Smooth muscle cell (in vitro differentiated cells): ENCODE results near the gene ZBED4. TPM values are rescaled to one million over a fixed set of nuclear protein-coding genes. Genes with fewer than 3 reads are reported as not detected.

Source experiments
- DNase-seq: peaks from one replicate; lab custom pipeline; 2025; ENCODE audit not compliant: unreplicated experiment; lab: John Stamatoyannopoulos, UW
- H2AFZ ChIP-seq: fragments of 200-600 bp; sonication (generic); 2 replicates; pipeline ENCODE4 v1.6.0; 2016; ENCODE audit warnings: antibody characterized with exemption, low read depth, mild to moderate bottlenecking
- H3F3A ChIP-seq: fragments of 200-600 bp; sonication (generic); 2 replicates; pipeline ENCODE4 v1.6.0; 2017; ENCODE audit warnings: antibody characterized with exemption, low read depth
- H3K27ac ChIP-seq: fragments of 200-600 bp; sonication (generic); 2 replicates; pipeline ENCODE4 v1.5.1; 2016; ENCODE audit warnings: low read depth, mild to moderate bottlenecking
- H3K27me3 ChIP-seq: fragments of 200-600 bp; sonication (generic); 2 replicates; pipeline ENCODE4 v1.6.1; 2016; ENCODE audit warnings: low read depth, mild to moderate bottlenecking
- H3K36me3 ChIP-seq: fragments of 200-600 bp; sonication (generic); 2 replicates; pipeline ENCODE4 v1.5.1; 2016; ENCODE audit warnings: low read depth
- H3K4me1 ChIP-seq: fragments of 200-600 bp; sonication (generic); 2 replicates; pipeline ENCODE4 v1.5.1; 2016; ENCODE audit warnings: low read depth
- H3K4me2 ChIP-seq: fragments of 200-600 bp; sonication (generic); 2 replicates; pipeline ENCODE4 v1.6.0; 2016; ENCODE audit warnings: mild to moderate bottlenecking
- H3K4me3 ChIP-seq: fragments of 200-600 bp; sonication (generic); 2 replicates; pipeline ENCODE4 v1.5.1; 2016; ENCODE audit warnings: mild to moderate bottlenecking
- H3K79me2 ChIP-seq: fragments of 200-600 bp; sonication (generic); 2 replicates; pipeline ENCODE4 v1.6.0; 2016; ENCODE audit warnings: low read depth, mild to moderate bottlenecking
- H3K9ac ChIP-seq: fragments of 200-600 bp; sonication (generic); 2 replicates; pipeline ENCODE4 v1.6.0; 2016; ENCODE audit warnings: low read depth
- H3K9me3 ChIP-seq: fragments of 200-600 bp; sonication (generic); replicated peaks from 2 replicates; pipeline ENCODE4 v1.5.1; 2016; ENCODE audit warnings: low read depth
- H4K20me1 ChIP-seq: fragments of 200-600 bp; sonication (generic); 2 replicates; pipeline ENCODE4 v1.6.0; 2016; ENCODE audit warnings: low read depth
- WGBS: methylation state at CpG from one replicate; pipeline ENCODE4 v1.1.7; 2016; ENCODE audit warnings: low lambda C conversion rate; 5-methylcytosine and 5-hydroxymethylcytosine counted together
- polyA plus RNA-seq: library from polyadenylated mRNA; unstranded; fragments of >200 nt; fragmentation: Nextera tagmentation; extraction: Ambion mirVana; gene quantifications from 2 replicates; pipeline ENCODE4 v1.2.1, GENCODE V29; 2016
- total RNA-seq: library from RNA; depleted of rRNA; stranded (reverse); fragments of >200 nt; gene quantifications from 2 replicates; pipeline ENCODE4 v1.2.3, GENCODE V29; 2014
- TF ChIP-seq, protein P1 (sequence below): fragments of 200-600 bp; sonication (generic); IDR thresholded peaks from 2 replicates; pipeline ENCODE4 v1.5.1; 2017; ENCODE audit warnings: borderline replicate concordance, mild to moderate bottlenecking, antibody characterized with exemption; ENCODE audit not compliant: insufficient read depth, poor library complexity, severe bottlenecking

Gene ZBED4
- total and polyA plus RNA-seq, 2 experiments from 2014 or later, result 12.1 to 16.6 TPM

DNA sequence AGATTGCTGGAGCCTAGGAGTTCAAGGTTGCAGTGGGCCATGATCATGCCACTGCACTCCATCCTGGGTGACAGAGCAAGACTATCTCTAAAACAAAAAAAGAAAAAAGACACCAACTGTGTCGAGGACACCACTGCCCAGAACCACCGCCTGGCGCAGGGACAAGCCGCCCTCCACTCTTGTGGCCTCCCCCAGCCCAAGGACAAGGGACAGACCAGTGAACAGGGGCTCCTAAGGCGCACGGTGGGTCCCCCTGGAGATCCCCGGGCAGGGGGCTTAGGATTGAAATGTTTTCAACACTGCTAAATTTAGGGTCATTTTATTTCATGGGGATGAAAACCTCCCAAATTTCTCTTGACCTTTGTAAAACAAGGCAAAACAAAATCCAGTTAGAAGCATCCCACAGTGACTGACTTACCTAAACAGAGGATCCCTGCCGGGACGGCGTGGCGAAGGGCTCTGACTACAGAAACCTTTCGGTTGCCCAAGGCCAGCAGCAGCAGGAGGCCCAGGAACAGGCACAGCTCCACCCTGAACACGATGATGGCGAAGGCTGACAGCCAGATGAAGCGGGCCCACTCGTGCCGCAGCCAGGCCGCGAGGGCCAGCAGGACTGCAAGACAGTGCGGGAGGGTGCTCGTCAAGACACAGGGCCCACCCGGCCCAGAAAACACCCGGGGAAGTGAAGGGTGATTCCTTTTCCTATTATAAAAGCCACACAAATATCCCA, 56.0 kb downstream of the ZBED4 start:
- Histone ChIP-seq H3K9me3 (no peaks in the 10 kb centered on the region), H3K9ac (no peak overlapping the region), H3F3A (no peaks in the 10 kb centered on the region), H3K27me3 (no peaks in the 10 kb centered on the region), H3K36me3 (no peaks in the 10 kb centered on the region), H3K4me3 (no peak overlapping the region), H3K4me1 (no peaks in the 10 kb centered on the region), H3K4me2 (no peak overlapping the region), H2AFZ (no peak overlapping the region), H3K27ac (no peak overlapping the region), H4K20me1 (peaks cover 38% of the 10 kb centered on the region), H3K79me2 (peaks cover under 1% of the 10 kb centered on the region)
- WGBS, result 95% methylated on average over 23 of the region's 23 CpGs
- TF ChIP-seq, protein P1, sequence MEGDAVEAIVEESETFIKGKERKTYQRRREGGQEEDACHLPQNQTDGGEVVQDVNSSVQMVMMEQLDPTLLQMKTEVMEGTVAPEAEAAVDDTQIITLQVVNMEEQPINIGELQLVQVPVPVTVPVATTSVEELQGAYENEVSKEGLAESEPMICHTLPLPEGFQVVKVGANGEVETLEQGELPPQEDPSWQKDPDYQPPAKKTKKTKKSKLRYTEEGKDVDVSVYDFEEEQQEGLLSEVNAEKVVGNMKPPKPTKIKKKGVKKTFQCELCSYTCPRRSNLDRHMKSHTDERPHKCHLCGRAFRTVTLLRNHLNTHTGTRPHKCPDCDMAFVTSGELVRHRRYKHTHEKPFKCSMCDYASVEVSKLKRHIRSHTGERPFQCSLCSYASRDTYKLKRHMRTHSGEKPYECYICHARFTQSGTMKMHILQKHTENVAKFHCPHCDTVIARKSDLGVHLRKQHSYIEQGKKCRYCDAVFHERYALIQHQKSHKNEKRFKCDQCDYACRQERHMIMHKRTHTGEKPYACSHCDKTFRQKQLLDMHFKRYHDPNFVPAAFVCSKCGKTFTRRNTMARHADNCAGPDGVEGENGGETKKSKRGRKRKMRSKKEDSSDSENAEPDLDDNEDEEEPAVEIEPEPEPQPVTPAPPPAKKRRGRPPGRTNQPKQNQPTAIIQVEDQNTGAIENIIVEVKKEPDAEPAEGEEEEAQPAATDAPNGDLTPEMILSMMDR, result no peak
- no peak for DNase-seq

DNA sequence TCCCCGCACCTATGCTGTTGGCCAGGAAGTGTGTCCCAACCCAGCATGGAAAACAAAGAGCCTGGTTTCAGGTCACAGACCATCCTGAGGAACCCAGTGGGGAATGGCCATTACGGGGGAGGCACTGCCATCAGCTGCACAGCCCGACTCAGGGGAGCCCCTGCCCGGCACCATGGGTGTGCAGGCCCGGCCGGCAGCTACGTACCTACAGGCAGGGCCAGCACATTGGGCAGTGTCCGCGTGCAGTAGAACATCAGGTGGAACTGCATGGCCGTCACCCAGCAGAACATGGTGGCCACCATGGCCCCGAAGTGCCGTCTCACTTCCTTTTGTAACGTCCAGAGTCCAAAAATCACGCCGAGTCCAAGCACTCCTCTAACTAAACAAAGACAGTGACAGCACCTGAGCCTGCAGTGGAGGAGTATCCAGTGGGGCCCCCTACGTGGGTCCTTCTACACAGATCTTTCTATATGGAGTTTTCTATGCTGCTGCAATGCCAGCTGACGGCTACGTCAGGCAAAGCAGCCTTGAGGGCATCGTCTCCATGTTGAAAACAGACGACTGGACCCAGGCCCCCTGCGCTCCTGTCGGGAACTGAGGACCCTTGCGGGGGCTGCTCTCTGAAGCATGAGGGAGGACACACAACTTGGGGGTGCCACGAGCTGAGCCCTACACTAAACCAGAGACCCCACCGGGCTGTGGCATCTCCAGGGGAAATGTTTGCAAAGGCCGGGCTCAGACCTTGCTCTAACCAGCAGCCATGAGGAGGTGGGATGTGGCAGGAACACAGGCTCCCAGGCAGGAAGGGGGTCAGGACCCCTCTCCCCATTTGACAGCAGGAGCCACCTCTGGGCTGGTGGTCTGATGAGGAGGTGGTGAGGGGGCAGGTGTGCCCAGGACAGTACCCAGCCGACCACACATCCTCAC, 56.8 kb downstream of the ZBED4 start:
- Histone ChIP-seq H3K9ac (no peak overlapping the region), H3K27me3 (no peaks in the 10 kb centered on the region), H3K79me2 (peaks cover 7% of the 10 kb centered on the region), H2AFZ (no peak overlapping the region), H3F3A (no peaks in the 10 kb centered on the region), H3K4me3 (no peak overlapping the region), H3K27ac (no peak overlapping the region), H3K36me3 (no peaks in the 10 kb centered on the region), H3K9me3 (no peaks in the 10 kb centered on the region), H3K4me1 (no peaks in the 10 kb centered on the region), H4K20me1 (peaks cover 39% of the 10 kb centered on the region), H3K4me2 (no peak overlapping the region)
- TF ChIP-seq, protein P1, result no peak
- WGBS, result 97% methylated on average over 27 of the region's 27 CpGs
- no peak for DNase-seq

DNA sequence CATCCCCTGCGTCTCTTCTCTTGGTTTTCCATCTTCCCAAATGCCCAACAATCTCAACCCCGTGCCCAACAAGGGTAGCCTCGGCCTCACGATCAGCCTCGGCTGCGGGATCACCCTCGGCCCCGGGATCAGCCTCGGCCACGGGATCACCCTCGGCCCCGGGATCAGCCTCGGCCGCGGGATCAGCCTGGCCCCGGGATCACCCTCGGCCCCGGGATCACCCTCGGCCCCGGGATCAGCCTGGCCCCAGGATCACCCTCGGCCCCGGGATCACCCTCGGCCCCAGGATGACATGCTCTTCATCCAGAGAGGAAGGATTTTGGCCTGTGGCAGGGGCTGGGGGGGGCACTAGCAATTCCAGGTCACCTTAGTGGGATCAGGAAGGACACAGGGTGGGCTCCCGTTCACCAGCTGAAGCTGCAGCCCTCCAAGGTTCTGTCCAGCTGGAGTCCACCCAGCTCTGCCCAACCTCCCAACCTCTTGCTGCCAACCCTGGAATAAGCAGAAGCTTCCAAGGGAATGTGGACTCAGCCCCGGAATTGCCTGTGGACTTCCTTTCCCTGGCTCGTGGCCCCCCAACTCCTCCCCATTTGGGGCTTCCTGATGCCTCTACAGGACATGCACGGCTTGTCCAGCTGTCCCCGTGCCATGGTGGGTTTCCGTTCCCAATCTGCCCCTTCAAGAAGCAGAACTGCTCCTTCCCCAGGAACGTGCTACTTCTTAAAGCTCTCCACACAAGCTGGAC, 58.4 kb downstream of the ZBED4 start:
- no peak overlapping the region for H3K9ac ChIP-seq
- H3K9me3 ChIP-seq, result no peaks in the 10 kb centered on the region
- WGBS, result 96% methylated on average over 30 of the region's 30 CpGs

More for the DNA sequence above, 58.4 kb downstream of the ZBED4 start:
- Histone ChIP-seq H3K27me3 (no peaks in the 10 kb centered on the region), H4K20me1 (peaks cover 28% of the 10 kb centered on the region), H3K4me1 (no peaks in the 10 kb centered on the region), H3K4me3 (no peak overlapping the region), H2AFZ (no peak overlapping the region), H3F3A (no peaks in the 10 kb centered on the region), H3K36me3 (no peaks in the 10 kb centered on the region), H3K4me2 (no peak overlapping the region), H3K27ac (no peak overlapping the region), H3K79me2 (peaks cover 19% of the 10 kb centered on the region)
- TF ChIP-seq, protein P1, result no peak
- no peak for DNase-seq
